Umbilical cord (tissue), 2 donors: ENCODE results near the gene RACK1. TPM values are rescaled to one million over a fixed set of nuclear protein-coding genes. Genes with fewer than 3 reads are reported as not detected.
A peak's percentile ranks its signal among the peaks of the same experiment; 100 is the strongest.
"Not testable (repeated sequence)": the region's sequence is repeated elsewhere in the genome, so short reads cannot be mapped to it uniquely, and the experiment has no call there.

Experiments used
- DNase-seq: peaks from one replicate; pipeline ENCODE4 v3.0.0-alpha.2; 2015; ENCODE audit warnings: low spot score
- total RNA-seq: library from RNA; depleted of rRNA; stranded (reverse); fragments of >200 nt; gene quantifications from one replicate; pipeline ENCODE4 v1.2.3, GENCODE V29; 2014; ENCODE audit warnings: low replicate concordance; ENCODE audit not compliant: insufficient read depth

The RACK1 gene
- total RNA-seq, 1 donor from 2014 or later, result 2,337 TPM

DNA sequence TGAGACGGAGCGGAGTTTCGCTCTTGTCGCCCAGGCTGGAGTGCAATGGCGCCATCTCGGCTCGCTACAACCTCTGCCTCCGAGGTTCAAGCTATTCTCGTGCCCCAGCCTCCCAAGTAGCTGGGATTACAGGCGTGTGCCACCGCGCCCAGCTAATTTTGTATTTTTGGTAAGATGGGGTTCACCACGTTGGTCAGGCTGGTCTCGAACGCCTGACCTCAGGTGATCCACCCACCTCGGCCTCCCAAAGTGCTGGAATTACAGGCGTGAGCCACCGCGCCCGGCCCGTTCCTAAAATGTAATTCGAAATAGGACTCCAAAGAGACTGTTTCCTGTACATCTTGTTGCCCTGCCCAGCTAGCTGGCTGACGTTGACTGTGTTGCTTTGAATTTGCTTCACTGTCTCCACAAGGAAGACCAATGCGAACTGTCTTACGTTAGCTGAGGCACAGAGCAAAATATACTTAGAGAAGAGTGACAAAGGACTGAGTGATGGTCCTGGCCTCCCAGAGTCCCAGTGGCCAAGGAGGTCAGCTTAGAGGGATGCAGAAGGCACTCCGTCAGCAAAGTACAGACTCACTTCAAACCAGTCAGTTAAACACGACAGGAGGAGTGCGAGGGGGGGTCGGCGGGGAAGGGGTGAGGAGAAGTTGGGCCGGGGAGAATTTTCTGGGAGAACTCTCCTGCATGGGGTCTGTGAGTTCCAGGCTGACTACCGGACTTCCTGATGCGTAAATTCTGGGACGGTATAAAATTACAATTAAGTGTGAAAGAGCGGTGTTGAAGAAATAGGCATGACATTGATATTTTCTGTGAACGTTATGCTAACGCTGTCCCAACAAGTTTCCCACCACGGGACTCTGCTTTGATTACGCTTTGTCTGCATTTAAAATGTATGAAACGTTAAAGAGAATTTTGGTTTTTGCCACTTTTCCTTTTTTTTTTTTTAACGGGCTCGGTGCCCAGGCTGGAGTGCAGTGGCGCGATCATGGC is 27.4 kb downstream of the RACK1 start:
- DNase-seq, result peak; percentile 38

DNA sequence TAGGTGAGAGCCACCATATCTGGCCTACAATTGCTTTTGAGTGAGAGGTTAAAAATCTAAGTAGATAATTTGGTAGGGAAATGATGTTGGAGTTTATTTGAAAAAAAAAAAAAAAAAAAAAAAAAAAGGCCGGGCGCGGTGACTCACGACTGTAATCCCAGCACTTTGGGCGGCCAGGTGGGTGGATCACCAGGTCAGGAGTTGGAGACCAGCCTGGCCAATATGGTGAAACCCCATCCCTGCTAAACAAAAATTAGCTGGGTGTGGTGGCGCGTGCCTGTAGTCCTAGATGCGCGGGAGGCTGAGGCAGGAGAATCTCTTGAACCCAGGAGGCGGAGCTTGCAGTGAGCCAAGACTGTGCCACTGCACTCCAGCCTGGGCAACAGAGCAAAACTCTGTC is 29.5 kb downstream of the RACK1 start:
- DNase-seq, result not testable (repeated sequence)

DNA sequence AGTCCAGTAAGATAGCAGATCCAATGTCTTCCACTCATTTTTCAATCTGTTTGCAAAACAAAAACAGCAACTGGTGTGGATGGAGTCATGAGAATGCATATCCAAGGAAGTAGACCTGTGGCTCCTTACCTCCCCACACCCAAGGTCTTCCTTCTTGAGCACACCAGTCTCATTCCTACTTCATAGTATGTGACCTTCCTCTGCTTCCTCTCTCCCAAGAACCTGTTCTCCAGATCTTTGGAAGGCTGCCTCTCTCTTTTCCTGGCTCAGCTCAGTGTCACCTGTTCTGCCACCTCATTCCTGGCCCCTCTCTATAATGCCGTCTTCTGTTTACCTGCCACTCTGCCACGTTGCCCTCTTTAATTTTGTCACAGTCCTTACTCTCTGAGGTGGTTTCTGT is 30.8 kb downstream of the RACK1 start:
- no peak for DNase-seq

DNA sequence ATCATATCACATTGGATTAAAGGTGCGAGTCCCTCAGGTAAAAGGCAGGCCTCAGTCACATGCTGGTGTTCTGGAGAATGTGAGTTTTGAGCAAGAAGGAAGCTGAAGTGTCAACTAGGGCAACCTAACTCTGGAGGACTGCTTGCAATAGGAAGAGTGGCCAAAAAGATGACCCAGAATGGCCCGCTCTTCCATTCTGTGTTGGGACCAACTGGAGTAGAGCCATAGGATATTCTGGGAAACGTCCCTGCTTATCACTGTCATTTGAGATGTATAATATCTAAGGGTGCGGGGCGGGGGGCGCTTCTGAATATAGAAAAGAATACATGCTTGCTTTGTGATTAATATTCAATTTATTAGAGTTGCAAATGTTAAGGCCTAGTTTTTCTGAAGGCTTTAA is 31.6 kb downstream of the RACK1 start:
- no peak for DNase-seq

DNA sequence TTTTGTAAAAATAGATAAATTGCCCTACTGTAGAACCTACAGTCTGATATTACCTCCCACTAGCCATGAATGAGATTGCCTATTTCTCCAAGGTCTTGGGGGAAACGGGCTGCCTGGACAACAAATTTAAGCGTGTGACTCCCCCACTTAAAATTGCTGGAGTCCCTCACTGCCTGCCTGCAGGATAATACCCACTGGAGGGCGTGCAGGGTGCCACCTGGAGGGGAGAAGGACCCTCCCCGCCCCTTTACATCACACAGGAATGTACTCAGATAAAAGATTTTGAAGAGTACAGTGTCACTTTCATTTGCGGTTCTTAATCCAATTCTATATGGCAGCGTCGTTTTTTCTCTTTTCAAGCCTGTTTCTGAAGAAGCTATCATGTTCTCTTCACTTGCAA is 32.5 kb downstream of the RACK1 start:
- no peak for DNase-seq

DNA sequence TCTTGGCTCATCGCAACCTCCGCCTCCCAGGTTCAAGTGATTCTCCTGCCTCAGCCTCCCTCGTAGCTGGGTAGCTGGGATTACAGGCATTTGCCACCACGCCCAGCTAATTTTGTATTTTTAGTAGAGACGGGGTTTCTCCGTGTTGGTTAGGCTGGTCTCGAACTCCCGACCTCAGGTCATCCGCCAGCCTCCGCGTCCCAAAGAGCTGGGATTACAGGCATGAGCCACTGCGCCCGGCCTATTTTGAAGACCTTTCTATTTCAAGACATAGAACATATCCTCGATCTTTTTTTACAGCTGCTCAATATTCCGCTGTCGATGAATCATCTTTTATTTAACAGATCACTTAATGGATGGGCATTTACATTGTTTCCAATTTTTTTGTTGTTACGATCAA is 33.0 kb downstream of the RACK1 start:
- not testable (repeated sequence) for DNase-seq

DNA sequence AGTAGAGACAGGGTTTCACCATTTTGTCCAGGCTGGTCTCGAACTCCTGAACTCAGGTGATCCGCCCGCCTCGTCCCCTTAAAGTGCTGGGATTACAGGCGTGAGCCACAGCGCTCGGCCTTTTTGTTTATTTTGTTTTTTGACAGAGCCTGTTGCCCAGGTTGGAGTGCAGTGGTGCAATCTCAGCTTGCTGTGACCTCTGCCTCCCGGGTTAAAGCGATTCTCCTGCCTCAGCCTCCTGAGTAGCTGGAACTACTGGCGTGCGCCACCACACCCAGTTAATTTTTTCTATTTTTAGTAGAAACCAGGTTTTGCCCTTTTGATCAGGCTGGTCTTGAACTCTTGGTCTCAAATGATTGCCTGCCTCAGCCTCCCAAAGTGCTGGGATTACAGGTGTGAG is 33.6 kb downstream of the RACK1 start:
- DNase-seq, result not testable (repeated sequence)

DNA sequence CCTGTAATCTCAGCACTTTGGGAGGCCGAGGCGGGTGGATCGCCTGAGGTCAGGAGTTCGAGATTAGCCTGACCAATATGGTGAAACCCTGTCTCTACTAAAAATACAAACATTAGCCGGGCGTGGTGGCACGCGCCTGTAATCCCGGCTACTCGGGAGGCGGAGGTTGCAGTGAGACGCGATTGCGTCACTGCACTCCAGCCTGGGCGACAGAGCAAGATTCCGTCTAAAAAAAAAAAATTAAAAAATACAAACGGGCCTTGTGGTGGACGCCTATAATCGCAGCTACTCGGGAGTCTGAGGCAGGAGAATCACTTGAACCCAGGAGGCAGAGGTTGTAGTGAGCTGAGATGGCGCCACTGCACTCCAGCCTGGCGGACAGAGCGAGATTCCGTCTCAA is 34.7 kb downstream of the RACK1 start:
- DNase-seq, result not testable (repeated sequence)

DNA sequence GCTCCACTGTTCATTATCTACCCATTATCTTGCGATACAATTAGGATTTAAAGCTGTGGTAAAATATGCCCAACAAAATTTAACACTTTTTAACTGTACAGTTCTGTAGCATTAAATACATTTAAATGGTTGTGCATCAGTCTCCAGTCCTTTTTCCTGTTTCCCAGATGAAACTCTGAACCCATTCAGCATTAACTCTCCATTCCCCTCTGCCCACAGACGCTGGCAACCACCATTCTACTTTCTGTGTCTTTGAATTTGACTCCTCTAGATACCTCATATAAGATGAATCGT is 35.8 kb downstream of the RACK1 start:
- no peak for DNase-seq

DNA sequence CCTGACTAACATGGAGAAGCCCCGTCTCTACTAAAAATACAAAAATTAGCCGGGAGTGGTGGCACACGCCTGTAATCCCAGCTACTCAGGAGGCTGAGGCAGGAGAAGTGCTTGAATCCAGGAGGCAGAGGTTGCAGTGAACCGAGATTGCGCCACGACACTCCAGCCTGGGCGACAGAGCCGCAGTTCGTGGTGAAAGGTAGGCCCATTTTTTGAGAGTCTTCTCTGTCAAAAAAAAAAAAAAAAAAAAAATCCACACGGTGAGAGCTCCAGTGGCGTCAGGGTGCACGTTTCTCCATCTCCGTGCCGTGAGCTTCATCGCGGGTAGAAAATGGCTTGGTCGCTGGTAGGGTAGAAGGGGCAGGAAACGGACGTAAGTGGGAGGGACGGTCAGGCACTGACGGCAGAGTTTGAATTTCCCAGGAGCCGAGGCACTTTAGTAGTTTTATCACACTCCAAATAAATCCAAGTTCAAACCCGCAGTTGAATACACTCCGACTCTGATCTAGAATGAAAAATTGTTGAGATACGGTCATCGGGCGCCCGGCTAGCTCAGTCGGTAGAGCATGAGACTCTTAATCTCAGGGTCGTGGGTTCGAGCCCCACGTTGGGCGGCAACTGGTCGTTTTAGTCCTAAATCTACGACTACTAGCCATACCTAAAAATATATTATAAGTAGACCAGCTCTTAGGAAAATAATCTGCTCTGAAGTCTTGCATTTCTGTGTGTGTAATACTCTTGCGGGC is 36.3 kb downstream of the RACK1 start:
- peak; percentile 83 for DNase-seq

DNA sequence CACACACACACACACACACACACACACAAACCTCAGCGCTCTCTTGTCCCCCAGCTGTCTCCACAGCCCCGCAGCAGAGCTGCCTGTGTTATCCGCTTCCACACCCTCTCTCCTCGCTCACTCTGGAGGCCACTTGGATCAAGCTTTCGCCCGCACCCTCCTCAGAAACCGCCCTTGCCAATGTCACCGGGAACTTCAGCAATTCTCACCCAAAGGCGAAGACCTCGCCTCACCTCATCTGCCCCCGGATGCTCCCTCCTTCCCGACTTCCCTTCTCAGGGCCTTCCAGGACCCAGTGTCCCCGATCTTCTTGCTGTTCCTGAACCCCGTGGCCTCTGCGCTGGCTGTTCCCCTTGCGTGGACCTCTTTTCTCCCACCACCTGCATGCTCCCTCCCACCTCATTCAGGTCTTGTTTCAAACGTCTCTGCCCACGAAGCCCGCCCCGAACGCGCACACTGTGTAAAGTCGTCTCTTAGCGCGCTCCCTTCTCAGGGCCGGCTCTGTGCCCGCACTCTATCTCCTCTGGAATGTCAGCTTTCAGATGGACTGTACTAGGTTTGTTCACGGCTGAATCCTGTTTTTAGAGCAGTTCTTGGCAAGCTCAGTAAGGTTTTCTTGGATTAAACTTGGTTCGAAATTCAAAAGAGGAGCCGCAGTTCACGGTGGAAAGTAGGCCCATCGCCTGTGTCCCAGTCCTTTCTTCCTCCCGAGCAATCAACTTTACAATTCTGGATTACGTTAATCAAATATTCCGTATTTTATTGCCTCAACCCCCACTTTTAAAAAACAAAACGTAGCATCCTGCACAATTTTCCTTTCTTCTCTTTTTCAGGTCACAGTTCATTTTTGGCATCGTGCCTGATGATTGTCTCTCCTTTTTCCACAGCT is 37.7 kb downstream of the RACK1 start:
- peak; percentile 52 for DNase-seq

DNA sequence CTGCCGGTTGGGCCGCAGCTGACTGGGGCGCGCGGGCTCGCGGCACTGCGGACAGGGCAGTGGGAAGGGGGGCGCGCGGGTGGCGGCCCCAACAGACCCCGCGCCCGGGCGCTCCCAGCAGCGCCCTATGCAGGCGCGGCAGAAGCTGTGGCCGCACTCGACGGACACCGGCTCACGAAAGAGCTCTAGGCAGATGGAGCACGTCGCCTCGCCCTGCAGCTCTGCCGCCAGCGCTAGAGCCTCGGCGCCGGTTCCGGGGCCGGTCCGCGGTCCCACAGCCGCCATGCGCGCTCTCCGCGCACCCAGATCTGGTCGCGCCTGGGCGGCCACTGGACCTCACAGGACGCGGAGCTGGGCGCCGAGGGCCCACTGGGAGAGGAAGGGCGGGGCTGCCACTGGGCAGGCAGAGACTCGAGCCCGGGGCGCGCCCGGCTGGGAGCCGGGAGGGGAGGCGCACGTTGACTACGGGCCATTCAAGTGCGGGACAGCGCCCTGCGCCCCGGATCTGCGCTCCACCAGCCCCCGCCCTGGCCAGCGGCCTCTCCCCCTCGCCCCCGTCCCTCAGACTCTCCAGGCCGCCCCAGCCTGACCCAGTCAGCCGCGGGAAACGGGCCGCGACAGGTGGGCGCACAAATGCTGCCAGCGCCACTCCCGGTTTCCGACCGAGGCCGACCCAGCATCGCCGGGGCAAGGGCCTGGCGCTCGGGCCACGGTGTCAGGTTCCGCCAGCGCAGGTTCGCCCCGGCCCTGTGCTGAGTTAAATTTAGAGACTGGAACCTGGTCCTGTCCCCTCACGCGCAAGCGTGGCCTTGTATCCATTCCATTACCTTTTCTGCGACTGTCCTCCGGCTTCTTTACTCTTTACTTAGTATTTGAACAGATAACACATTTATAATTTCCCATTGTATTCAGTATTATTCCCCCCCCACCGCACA is 38.6 kb downstream of the RACK1 start, which contains the start of gene TRIM7:
Gene TRIM7 (minus strand): TSS at position 371 of the 935 bp plus-strand sequence. CDS start 86 bp downstream, at position 285.
- DNase-seq, result no peak

DNA sequence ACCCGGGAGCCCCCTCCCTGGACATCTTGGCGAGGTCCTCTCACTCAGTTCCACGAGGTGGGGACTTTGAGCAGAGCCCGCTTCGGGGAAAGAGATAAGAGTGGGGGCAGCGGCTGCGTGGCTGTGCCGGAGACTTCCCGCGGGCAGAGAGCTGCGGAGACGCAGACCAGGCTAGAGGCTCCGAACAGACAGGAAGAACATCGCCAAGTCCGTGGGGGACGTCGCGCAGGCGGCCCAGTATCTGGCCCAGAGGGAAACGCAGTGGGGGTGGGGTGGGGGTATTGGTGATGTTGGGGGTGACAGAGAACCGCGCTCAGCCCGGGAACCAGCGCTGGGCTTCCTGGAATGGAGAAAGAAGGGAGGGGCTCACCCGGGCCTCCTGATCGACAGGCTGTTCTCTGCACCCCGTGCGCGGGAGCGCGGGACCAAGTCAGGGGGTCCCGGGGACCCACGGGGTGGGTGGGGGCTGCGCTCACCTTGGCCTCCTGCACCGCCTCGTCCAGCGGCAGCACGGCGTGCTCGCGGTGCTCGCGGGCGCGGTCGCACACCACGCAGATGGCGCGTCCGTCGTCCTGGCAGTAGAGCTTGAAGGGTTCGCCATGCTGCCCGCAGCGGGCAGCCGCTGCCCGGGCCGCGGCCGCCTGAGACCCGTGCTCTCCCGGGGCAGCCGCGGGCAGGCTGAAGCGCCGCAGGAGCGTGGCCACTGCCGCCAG is 39.4 kb downstream of the RACK1 start:
- peak; percentile 26 for DNase-seq

DNA sequence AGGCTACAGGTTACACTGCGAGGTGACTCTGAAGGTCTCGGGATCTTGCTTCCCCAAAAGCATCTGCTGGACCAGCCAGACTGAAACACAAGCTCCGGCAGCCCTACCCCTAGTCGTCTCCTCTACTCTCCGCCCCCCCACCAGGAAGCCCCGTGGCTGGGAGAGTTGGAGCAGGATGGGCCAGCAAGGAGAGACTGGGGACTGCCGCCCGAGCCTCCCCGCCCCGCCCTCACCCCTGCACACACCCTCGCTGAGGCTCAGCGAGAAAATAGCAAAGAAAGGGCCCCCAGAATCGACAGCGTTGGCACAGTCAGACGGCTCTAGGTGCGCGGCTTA is 40.0 kb downstream of the RACK1 start:
- no peak for DNase-seq

DNA sequence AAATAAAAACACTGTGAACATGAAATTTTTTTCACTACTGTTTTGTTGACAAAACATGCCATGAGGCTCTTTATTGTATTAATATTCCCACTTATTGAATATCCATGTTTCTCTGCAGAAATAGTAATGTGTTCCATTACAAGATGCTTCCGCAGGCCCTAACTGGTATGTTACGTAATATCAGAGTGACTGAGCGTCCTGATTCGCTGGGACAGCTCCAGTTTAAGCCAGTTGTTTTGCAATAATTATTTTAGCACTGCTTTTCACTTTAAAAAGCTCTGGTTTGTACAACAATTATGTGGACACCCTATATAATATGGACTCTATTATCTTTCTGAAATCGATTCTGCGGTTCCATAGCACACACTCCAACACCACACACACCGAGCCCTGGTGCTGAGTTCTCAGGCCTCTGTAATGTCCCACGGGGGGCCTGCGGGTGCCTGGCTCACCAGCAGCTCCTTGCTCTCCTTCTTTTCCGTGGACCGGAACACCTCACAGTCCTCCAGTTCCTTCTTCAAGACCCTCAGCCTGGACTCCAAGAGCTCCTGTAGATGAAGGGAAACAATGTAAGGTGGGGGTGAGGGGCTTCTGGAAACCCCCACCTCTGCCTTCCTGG is 40.5 kb downstream of the RACK1 start:
- DNase-seq, result no peak

DNA sequence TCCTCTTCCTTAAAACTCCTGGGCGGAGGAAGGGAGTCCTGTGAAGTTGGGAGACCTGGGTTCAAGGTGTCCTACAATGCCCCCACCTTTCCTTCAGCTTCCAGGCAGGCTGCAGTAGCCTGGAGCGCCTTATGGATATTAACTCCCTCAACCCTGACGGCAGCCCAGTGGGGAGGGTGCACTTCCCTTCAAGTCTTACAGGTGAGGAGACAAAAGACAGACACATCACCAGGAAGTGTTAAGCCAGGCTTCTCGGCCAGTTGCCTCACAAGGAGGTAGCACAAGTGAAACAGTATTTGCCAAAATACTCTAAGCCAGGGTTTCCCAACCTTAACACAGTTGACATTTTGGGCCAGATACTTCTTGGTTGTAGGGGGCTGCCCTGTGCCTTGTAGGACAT is 42.9 kb downstream of the RACK1 start:
- no peak for DNase-seq

DNA sequence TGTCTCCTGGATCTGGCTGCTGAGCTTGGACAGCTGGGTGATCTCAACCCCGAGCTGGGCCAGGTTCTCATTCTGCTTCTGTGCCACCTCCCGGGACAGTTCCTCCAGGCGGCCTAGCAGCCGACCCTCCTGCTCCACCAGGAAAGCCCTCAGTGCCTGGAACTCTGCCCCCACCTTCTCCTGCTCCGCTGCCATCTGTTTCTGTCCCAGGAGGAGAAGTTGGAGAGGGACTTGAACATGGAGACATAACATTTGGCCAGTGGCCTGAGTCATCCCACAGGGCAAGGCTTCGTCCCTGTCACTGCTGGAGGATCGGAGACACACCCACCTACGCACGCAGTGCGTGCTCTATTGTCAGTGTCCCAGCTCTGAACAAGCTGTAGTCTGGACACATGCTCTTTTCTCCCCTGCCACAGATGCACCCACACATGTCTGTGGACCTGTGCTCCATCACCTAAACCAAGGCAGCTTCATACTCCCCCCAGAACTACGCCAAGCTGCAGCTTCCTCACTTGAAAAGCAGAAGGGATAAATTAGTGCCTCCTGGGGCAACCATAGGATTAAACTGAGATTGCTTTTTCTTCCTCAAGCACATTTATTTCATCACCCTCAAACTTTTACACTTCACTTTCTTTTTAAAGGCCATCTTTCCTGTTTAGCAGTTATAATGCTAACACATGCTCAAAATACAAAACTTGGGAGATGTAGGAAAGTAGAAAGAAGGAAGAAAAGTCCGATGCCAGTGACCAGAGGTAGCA is 43.6 kb downstream of the RACK1 start:
- no peak for DNase-seq

DNA sequence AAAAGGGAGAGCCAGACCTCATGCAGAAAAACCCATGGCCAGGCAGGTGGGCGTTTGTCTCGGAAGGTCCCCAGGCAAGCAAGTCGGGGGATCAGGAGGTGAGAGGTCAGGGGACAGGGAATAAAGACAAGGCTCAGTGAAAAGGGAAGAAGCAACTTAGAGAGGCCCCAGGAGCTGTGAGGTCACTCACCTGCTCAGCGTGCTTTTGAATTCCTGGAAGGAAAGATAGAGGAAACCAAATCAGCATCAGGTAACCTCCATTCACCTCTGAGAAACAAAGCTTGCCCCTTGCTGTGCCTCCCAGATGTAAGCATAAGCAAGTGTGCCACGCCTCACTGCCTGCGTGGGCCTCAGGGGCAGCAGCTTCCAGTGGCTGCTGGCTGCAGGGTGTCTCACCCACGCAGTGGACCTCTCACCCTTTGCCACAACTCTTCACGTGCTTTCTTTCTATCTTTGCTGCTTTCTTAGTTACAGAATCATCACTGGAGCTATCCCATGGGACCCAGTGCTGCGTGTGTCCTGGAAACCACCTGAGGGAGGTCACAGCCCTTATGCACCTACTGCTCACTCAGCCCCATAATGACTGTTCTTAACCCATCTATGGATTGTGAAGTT is 44.7 kb downstream of the RACK1 start:
- no peak for DNase-seq
